ENCODE measurements around the gene SLC12A4.
A peak's percentile ranks its signal among the peaks of the same experiment; 100 is the strongest.

Gene SLC12A4

GRCh38 chr16:67962135-67962534 lies 6.3 kb downstream of the SLC12A4 start:
- no peak for DNase-seq

GRCh38 chr16:67961551-67961957 lies 6.9 kb downstream of the SLC12A4 start:
- DNase-seq = no peak

GRCh38 chr16:67959536-67960329 lies 8.7 kb downstream of the SLC12A4 start:
- no peak for DNase-seq

GRCh38 chr16:67957622-67958021 lies 10.8 kb downstream of the SLC12A4 start:
- no peak for DNase-seq

GRCh38 chr16:67954421-67955196 lies 13.8 kb downstream of the SLC12A4 start:
- no peak for DNase-seq

GRCh38 chr16:67953641-67954375 lies 14.6 kb downstream of the SLC12A4 start:
- no peak for DNase-seq

- DNase-seq = no peak
These were observed 17.0 kb downstream of the SLC12A4 start for GRCh38 chr16:67951485-67951884.

- DNase-seq = no peak
These were observed 18.0 kb downstream of the SLC12A4 start for GRCh38 chr16:67950335-67950843.

- DNase-seq = no peak
These were observed 18.8 kb downstream of the SLC12A4 start for GRCh38 chr16:67949645-67950044.

- no peak for DNase-seq
These were observed 20.4 kb downstream of the SLC12A4 start for GRCh38 chr16:67948015-67948414.

GRCh38 chr16:67946966-67947558 lies 21.4 kb downstream of the SLC12A4 start:
- DNase-seq = no peak

GRCh38 chr16:67946128-67946569 lies 22.3 kb downstream of the SLC12A4 start:
- DNase-seq = no peak

- no peak for DNase-seq
These were observed 23.0 kb downstream of the SLC12A4 start for GRCh38 chr16:67945392-67945933.

- DNase-seq = no peak
These were observed 23.6 kb downstream of the SLC12A4 start for GRCh38 chr16:67944690-67945391.

- no peak for DNase-seq
These were observed 24.6 kb downstream of the SLC12A4 start, which contains the start of gene LCAT for GRCh38 chr16:67943619-67944504. TSS of gene LCAT (minus strand) at chr16:67944120. CDS start at chr16:67944101, 19 bp downstream.

- DNase-seq = no peak
These were observed 25.2 kb downstream of the SLC12A4 start for GRCh38 chr16:67943256-67943618.

- DNase-seq = no peak
These were observed 25.8 kb downstream of the SLC12A4 start for GRCh38 chr16:67942510-67943255.

- peak; percentile 26 for DNase-seq
These were observed 26.3 kb downstream of the SLC12A4 start for GRCh38 chr16:67942200-67942509.

- no peak for DNase-seq
These were observed 26.8 kb downstream of the SLC12A4 start for GRCh38 chr16:67941469-67942199.
